22Rv1 (cell line): ENCODE measurements around the gene PHF13.

Source experiments
- CTCF ChIP-seq: fragments of 450-650 bp; IDR thresholded peaks from 2 replicates; pipeline ENCODE4 v1.5.1; 2017; ENCODE audit warnings: mild to moderate bottlenecking
- ZFX ChIP-seq: fragments of 450-650 bp; IDR thresholded peaks from 2 replicates; pipeline ENCODE4 v1.6.1; 2017; ENCODE audit warnings: antibody characterized with exemption, borderline replicate concordance

DNA sequence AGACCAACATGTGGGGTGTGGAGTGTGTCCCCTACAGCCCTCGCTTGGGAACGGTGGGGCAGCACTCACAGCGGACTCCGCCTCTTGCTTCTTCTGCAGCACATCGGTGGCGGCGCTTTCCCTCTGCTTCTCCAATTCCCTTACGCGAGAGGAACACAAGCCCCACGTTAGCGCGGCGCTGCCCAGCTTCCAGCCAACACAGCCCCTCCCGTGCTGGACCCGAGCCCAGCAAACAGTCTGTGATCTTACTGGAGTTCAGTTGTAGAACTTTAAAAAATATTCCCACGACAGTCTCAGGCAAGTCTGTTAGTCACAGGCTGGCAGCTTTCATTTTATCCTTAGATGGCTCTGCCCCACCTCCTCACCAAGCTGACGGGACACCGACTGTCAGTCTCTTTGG, 24.7 kb downstream of the PHF13 start:
- TF ChIP-seq CTCF: no peak
- TF ChIP-seq ZFX: no peak
